Measurements from ENCODE around the gene TEAD1. TPM values are rescaled to one million over a fixed set of nuclear protein-coding genes. Genes with fewer than 3 reads are reported as not detected.

TEAD1 gene
- total RNA-seq, 4 donors from 2014 or later: 127 to 165 (median 140) TPM

GRCh38 chr11:12840871-12841660 is 166.8 kb downstream of the TEAD1 start:
- Histone ChIP-seq H3K36me3 (no peaks in the 10 kb centered on the region), H3K4me3 (no peak overlapping the region), H3K27ac (peak overlapping the region in 2 of 4 donors; percentile 55 to 73), H3K9me3 (no peaks in the 10 kb centered on the region), H3K4me1 (peaks cover 0 to 78% (median 36%) of the 10 kb centered on the region in 4 donors), H3K27me3 (no peaks in the 10 kb centered on the region)
- DNase-seq (ENCODE audit: low spot score in 2 of 2): no peak
- 52 to 58% methylated on average over 6 of the region's 6 CpGs for WGBS, 2 donors
- TF ChIP-seq CTCF (IDR thresholded peaks at IDR 0.05) (no peak), EP300 (IDR thresholded peaks at IDR 0.05) (no peak), POLR2A (IDR thresholded peaks at IDR 0.05) (no peak)

- Histone ChIP-seq H3K27ac (peak overlapping the region in 3 of 4 donors; percentile 29 to 55 (median 42)), H3K27me3 (no peaks in the 10 kb centered on the region), H3K36me3 (no peaks in the 10 kb centered on the region), H3K4me3 (no peak overlapping the region), H3K9me3 (no peaks in the 10 kb centered on the region), H3K4me1 (peaks cover 0 to 88% (median 38%) of the 10 kb centered on the region in 4 donors)
- TF ChIP-seq EP300 (IDR thresholded peaks at IDR 0.05) (no peak), CTCF (IDR thresholded peaks at IDR 0.05) (no peak), POLR2A (IDR thresholded peaks at IDR 0.05) (no peak)
- WGBS, 2 donors: 18 to 24% methylated on average over 9 of the region's 9 CpGs
- DNase-seq (ENCODE audit: low spot score in 2 of 2): no peak
Observed at GRCh38 chr11:12841946-12842630, 167.9 kb downstream of the TEAD1 start.

GRCh38 chr11:12842933-12843636 is 168.9 kb downstream of the TEAD1 start:
- no peaks in the 10 kb centered on the region for H3K9me3 ChIP-seq
- TF ChIP-seq POLR2A (IDR thresholded peaks at IDR 0.05) (no peak), CTCF (IDR thresholded peaks at IDR 0.05) (no peak), EP300 (IDR thresholded peaks at IDR 0.05) (no peak)
- H3K27ac ChIP-seq: peak overlapping the region in 3 of 4 donors; percentile 29 to 73 (median 42)
- no peak overlapping the region for H3K4me3 ChIP-seq
- H3K36me3 ChIP-seq: no peaks in the 10 kb centered on the region
- no peaks in the 10 kb centered on the region for H3K27me3 ChIP-seq
- no peak for DNase-seq (ENCODE audit: low spot score in 2 of 2)
- 34 to 39% methylated on average over 6 of the region's 6 CpGs for WGBS, 2 donors
- peaks cover 0 to 89% (median 36%) of the 10 kb centered on the region in 4 donors for H3K4me1 ChIP-seq

- Histone ChIP-seq H3K27ac (peak overlapping the region in 3 of 4 donors; percentile 45 to 77 (median 73)), H3K9me3 (no peaks in the 10 kb centered on the region), H3K27me3 (no peaks in the 10 kb centered on the region), H3K4me3 (no peak overlapping the region), H3K4me1 (peaks cover 0 to 78% (median 32%) of the 10 kb centered on the region in 4 donors), H3K36me3 (no peaks in the 10 kb centered on the region)
- TF ChIP-seq EP300 (IDR thresholded peaks at IDR 0.05) (no peak), POLR2A (IDR thresholded peaks at IDR 0.05) (no peak), CTCF (IDR thresholded peaks at IDR 0.05) (no peak)
- DNase-seq (ENCODE audit: low spot score in 2 of 2): no peak
- WGBS, 2 donors: 40 to 51% methylated on average over 6 of the region's 6 CpGs
Observed at GRCh38 chr11:12845163-12845562, 170.9 kb downstream of the TEAD1 start.

All from tibial nerve (tissue), 4 donors.